Measurements from ENCODE around the gene HOXA10.

Gene HOXA10

DNA sequence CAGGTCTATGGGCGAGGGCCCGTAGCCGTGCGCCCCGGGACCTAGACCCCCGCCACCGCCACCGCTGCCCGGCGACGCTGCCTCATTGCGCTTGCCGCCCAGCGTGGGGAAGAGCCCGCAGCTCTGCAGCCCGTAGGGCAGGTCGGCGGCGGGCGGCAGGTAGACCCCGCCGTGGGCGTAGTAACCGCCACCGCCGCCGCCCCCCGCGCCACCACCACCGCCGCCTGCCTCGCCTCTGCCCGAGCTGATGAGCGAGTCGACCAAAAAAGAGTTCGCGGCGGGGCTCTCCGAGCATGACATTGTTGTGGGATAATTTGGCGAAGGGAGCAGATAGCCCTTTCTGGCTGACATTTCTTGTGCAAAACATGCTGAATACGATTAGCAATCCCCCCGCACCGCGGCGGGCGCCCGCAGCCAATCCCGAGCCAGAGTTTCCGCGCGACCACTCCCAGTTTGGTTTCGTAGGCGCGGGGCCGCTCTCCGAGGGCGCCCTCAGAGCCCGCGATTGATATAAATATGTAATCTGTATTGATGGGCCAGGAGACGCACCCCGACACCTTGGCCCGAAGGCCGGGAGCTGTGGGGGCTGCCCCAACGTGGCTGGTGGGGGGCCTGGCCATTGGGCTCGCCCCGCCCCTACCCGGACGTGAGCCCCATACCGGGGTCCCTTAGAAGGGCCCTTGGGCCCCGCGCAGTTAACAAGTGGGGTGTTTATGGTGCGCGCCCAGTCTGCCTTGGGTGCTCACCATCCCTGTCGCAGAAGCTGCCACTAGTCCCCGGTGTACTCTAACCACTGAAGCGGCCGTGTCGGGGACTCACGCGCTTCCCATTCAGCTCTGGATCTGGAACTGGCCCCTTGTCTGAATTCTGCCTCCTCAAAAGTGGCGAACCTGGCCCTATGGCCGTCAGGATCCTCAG is at the start of gene HOXA10:
TSS of gene HOXA10 (minus strand) at position 365 of the 918 bp plus-strand sequence. CDS start at position 351, 14 bp downstream.
- in situ Hi-C loops (cut with MboI; ENCODE audit: low sequenced_read_pairs), result no loop called here

DNA sequence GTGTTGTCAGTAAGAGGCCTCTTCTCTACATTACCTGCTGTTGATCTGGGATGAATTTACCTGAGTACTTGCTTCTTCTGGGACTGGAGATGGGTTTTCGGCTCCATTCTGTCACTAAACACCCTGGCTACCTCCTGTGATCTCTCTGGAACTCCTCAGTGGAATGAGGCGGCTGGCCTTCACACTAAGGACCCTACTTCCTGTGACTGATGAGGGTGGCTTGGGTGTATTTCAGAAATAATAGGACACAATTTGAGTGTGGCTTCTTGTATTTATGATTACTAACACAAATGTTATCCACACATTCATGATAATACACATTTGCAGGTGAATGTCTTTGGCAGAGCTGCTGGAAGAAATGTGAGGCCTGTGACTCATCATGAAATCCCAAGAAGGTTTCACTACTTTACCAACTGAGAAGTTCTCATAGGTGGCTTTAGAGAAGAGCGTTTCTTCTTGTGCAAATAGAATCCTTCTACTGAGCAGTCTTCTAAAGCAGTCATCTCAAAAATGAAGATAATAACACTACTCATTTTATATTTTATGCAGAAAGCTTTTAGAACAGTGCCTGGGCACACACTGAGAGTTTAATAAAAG is 47.2 kb upstream of the HOXA10 start:
- in situ Hi-C loops (cut with MboI; ENCODE audit: low sequenced_read_pairs), result no loop called here

DNA sequence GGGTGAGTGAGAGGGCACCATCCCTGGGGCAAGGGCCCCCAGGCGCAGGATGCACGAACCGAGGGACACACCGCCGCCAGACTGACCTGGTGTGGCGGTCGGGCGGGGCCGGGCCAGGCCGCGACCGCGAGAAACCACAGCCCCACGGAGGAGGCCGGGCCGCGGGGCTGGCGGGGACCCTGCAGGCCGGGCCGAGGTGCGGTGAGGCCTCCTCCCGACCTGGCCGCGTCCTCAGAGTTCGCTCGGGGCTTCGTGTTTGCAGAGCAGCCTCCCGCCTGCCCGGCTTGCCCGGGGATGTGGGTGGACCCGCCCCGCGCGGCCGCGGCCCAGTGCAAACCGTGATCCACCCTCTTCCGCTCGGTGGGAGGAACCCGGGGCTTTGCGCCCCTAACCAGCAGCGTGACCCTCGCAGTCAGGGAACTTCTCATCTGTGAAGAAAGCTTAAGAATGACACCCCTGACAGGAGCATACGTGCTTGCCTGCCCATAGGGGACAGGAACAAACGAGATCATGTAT is 46.4 kb upstream of the HOXA10 start:
- in situ Hi-C loops (cut with MboI; ENCODE audit: low sequenced_read_pairs), result no loop called here

DNA sequence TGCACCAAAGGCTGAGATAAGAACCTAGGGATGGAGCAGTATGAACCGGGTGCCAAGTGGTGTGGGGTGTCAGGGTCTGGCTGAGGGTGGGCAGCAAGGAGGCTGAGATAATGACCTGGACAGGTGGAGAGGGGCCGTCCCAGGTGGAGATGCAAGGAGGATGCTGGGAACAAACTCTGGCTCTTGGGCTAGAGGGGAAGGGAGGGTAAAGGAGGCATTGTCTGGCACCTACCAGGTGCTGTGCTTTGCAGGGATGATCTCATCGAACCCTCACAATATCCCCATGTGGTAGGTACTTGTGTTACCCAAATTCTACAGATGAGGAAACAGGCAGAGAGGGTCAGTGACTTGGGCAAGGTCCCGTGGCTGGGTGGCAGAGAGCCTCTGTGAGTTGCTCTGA is 45.7 kb upstream of the HOXA10 start:
- in situ Hi-C loops (cut with MboI; ENCODE audit: low sequenced_read_pairs), result no loop called here

DNA sequence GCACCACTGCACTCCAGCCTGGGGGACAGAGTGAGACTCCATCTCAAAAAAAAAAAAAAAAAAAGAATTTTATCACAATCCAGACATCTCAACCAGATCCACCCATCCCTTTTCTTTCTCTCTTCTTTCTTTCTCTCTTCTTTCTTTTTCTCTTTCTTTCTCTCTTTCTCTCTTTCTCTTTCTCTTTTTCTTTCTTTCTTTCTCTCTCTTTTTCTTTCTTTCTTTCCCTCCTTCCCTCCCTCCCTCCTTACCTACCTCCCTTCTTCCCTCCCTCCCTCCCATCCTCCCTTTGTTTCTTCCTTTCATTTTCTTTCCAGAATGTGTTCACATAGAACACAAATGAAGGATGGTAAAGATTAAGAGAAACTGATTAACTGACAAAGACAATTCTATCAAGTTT is 43.8 kb upstream of the HOXA10 start:
- in situ Hi-C loops (cut with MboI; ENCODE audit: low sequenced_read_pairs), result no loop called here

DNA sequence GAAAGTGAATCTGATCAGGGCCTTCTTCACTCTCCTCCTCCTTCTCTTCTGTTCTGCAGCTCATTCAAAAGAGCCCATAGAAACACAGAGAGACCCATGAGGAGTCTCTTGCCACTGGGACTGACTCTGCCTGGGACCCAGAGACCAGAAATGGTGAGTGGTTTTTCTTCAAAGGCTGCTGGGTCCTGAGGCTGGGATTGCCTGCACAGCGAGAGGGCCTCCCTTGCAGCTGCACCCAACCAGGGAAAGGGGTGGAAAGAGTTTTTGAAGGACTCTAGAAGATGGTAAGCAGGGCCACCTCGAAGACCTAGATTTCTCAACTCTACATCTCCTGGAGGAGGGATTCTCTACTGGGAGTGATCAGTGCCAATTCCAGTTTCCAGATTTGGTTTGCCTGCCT is 41.2 kb upstream of the HOXA10 start:
- in situ Hi-C loops (cut with MboI; ENCODE audit: low sequenced_read_pairs), result no loop called here

DNA sequence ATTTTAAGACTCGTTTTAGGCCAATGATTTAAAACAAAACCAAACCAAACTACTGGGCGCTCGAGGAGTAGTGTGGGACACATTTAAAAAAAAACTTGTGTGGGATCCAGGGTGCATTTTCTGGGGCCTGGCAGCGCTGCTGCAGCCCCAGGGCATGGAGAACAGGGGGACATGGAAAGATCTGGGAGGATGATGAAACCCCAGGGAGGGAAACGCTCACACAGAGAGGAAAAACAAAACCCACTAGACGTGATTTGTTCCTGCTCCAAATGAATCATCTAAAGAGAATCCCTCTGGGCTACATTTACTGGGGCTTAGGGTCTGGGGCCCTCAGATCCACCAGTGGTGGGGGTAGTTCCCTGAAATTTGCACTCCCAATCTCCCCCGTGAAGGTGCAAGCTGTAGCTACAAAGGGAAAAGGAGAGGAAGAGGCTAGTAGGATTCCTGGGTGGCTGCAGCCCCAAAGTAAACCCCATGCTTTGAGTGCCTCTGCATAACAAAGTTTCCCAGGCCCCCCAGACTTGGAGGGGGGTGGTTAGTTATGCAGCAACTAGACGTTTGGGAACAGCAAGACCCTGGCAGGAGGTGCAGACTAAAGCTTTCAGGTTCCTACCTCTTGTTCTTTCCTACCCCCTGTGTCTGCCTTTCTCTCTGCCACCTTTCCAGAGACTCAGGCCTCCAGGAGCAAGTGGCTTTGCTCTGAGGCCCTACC is 40.3 kb upstream of the HOXA10 start:
- in situ Hi-C loops (cut with MboI; ENCODE audit: low sequenced_read_pairs), result no loop called here

DNA sequence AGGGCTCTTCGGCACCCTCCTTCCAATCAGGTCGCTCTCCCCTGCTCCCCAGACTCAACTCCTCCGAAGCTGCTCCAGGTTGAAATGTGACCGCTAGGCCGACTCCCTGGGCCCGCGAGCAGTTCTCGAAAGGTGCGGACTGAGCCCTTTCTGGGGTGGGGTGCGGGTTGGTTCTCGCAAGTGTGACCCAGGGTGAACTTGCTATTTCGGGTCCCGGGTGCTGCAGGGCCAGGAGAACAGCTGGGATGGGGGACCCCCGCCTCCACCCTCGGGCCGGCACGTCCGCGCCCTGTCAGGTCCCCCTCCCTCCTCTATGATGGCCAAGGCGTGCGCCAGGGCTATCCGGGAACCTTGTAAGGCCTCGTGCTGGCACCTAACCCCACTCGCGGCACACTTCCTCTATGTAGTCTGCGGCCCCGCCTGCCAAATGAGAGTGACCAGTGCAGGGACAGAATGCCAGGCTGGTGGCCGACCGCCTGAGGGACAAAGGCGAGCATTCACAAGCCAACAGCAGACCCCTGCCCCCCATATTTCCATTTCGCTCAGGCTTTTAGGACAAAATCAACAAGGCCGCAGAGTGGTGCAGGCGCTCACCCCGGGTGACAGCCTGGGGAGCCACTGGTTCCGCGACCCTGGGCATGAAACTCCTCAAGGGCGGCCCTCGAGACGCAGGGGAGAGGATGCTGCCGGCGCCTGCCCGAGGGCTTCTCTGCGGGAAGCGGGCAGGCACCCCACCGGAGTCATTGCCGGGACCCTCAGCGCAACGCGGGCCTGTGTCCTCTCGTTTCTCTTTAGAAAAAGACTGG is 39.5 kb upstream of the HOXA10 start:
- in situ Hi-C loops (cut with MboI; ENCODE audit: low sequenced_read_pairs), result no loop called here

DNA sequence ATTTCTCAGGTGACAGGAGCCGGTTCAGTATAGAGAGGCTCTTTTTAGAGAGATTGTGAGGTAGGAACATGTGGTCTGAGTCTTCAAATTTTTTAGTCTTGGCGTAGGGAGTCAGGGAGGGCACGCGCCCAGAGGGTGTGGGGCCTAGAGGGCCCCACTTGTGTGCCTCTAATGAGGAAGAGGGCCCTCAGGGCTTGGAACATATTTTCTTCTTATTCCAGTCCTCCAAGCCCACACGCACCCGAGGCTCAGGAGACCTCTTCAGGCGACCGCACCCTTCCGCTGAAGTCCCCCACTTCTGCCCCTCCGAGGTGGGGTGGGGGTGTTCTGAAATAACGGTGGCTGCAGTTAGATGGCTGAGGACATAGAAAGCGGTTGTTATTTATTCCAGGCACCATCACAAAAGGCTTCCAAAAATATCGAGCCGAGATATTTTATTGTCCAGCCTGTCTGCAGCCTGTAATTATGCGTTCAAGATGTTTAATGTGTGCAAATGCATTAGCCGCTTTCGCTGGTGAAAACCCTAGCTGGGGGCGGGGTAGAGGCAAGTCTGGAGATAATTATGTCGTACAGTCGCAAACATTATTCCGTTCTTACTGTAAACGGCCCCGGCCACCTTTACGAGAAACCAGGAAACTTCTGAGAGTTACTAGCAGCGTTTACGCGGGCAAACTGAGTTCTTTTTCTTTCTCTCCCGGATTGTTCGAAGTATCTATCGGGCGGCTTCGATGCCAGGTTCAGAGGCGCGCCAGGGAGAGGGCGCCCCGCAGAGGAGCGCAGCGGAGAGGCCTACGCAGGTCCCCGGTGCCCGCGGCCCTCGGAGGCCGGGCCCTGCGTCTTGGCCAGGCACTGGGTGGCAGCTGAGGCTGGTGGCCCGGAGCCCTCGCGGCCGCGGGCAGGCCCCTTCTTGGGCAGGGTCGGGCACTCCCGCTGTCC is 38.6 kb upstream of the HOXA10 start:
- in situ Hi-C loops (cut with MboI; ENCODE audit: low sequenced_read_pairs), result no loop called here

DNA sequence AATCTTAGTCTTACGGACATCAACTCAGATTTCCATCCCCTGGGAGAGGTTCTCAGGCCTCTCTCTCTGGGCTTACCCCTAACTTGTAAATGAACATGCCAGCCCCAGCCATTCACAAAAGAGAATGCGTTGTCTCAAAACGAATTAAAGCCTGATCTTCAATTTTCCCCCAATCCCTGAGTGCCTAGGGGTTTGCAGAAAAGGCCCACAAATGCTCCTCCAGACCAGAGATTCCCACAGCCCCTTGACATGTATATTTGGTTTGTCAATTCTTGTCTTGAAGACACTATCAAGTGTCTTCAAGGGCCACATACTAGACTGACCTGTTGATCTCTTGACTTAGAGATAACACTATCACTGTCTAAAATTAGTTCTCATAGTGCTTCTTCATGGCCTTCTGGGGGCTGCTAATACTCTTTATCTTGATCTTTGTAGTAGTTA is 37.7 kb upstream of the HOXA10 start:
- in situ Hi-C loops (cut with MboI; ENCODE audit: low sequenced_read_pairs), result no loop called here

DNA sequence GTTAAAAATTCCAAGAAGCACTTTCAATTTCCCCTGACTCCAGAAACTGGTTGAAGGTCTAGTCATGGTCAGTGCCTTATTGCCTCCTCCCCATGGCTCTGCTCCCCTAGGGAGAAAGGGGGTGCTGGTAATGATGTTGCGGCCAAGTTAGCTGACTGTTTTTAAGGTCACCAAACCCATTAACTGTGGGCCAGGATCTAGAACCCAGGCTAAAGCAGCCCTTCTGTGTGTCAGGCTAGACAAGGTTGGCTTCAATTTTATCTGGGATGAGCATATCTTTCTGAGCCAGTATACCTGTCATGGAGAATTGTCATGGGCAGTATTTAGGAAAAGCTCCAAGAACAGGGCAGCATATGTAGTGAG is 36.9 kb upstream of the HOXA10 start:
- in situ Hi-C loops (cut with MboI; ENCODE audit: low sequenced_read_pairs), result no loop called here

DNA sequence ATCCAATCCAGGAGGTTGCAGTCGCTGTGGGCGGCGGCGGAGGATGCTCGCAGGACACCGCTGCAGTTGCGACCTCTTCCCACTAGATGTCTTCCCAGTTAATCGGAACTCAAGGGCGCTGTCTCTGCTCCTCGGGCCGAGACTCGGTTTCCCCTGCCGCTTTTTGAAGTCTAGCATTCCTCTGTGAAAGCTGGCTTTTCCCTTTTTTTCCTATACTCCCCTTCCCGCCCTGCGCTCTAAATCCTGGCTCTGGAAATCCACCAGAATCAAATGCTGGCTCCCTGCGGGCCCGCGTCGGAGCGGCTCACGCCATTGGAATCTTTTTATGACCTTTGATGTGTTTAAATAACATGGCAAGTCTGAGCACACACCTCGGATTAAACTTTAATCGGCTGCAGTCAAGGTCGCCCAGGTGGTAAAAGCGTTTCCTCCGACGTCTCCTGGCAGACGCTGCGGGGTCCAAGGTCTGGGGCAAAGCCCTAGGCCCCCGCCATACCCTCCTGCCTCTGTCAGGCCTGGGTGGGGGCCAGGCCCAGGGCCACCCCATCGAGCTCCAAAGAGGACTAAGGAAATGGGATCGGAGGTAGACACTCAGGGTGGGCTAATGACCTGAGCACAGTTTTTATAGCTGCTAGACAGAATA is 36.4 kb upstream of the HOXA10 start:
- in situ Hi-C loops (cut with MboI; ENCODE audit: low sequenced_read_pairs), result no loop called here

DNA sequence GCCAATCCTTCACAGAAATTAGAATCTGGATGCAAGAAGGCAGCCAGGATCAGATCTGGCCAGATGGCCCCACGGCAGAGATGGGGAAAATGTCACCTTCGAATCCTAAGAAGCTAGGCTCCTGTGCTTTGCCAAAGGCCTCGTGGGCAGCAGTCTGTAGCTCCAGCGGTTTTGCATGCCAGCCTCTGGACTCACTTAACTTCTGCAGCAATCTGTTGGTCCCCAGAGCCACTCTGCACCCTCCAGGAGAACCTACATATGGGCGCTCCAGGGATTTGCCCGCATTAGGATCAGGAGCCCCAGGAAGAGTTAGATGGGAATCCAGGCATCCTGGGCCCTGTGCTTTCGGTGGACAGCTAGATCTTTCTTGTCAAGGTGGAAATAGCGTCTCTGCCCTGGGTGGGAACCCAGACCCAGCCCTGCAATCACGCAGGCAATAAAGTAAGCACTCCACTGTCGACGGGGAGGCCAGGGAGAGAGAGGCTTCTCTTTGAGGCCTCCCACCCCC is 35.9 kb upstream of the HOXA10 start:
- in situ Hi-C loops (cut with MboI; ENCODE audit: low sequenced_read_pairs), result loop anchor here (10.0 kb wide), 1 partner anchor 365 kb away; no protein-coding TSS in a partner anchor

DNA sequence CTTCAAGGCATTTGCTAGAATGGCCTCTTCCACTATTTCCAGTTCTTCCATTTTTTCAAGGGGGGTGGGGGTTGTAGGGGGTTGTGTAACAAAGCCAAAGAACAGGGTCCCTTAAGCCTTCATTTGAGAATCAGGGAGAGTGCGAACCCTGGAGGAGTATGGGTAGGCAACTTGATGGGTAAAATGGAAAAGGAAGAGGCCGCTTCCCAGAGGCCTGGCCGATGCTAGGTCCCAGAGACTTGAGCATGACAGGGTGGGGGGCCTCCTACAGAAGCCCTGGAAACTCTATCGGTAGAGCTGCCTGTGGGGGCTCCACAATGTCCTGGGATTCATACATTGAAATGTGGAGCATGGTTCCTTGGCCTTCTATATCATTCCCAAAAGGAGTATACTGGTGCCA is 34.9 kb upstream of the HOXA10 start:
- in situ Hi-C loops (cut with MboI; ENCODE audit: low sequenced_read_pairs), result loop anchor here (10.0 kb wide), 1 partner anchor 366 kb away; no protein-coding TSS in a partner anchor

DNA sequence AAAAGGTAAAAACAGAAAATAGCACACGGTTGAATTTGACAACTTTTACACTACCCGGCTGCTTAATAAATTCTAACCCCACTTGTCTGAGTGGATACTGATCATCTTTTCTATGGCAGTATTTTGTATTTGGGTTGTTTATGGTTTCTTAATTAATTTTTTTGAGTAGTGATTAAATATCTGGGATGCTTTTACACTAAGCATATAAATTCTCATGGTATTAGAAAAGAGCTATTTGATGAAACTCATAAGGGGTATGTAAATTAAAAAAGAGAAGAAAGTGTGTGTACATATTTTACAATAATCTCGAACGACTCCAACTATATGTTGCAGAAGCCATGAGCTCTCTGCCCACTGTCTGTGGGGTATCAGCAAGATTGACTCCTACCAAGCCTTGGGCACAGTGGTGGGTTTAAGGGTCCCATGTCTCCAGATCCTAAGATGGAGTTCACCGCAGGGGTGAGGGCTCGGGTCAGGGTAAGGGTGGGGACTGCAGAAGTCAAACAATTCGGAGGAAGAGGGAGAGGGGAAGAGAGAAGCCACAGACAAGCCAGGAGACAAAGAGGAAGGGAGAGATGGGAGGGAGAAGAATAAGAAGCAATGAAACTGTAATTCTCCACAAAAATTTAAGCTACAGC is 33.3 kb upstream of the HOXA10 start:
- in situ Hi-C loops (cut with MboI; ENCODE audit: low sequenced_read_pairs), result loop anchor here (10.0 kb wide), 1 partner anchor 367 kb away; no protein-coding TSS in a partner anchor

DNA sequence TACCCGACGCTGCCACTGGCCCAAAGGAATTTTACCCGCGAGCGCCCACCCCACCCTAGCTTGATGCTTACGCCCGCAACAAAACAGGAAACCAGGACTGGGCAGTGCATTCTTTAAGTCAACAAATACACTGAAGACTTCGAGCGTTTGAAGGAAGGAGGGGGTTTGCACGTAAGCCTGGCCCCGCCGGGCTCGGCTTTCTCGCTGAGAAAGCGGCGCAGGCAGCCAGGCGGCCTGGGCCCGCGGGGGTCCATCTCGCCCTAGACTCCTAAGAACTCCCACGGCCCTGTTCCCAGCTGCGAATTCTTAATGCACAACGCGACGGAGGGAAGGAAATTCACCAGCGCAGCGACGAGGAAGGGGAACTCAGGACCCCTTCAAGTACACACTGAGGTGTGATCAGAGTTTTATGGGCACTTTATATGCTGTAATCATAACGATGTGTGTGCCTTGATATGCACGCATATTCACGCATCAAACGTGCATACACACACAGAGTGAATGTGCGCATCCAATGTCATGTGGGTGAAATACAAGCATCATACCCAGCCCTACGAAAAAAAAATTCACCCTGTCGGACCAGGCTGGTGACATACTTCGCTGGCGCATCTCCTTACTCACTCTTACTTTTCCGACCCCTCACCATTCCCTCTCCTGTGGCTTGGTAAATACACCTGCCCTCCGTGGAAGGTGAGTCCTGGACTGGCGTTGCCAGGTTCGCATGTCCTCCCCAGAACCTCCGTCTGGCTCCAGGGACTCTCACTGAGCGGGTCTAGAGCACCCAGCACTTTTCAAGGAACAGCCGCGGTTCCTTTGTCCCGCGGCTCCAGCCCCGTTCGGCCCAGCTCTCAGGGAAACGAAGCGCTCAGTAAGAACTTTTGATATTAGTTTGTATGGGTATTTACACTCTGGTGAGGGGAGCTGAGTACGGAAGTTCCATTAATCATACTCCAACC is 31.5 kb upstream of the HOXA10 start:
- in situ Hi-C loops (cut with MboI; ENCODE audit: low sequenced_read_pairs), result loop anchor here (10.0 kb wide), 1 partner anchor 369 kb away; no protein-coding TSS in a partner anchor

DNA sequence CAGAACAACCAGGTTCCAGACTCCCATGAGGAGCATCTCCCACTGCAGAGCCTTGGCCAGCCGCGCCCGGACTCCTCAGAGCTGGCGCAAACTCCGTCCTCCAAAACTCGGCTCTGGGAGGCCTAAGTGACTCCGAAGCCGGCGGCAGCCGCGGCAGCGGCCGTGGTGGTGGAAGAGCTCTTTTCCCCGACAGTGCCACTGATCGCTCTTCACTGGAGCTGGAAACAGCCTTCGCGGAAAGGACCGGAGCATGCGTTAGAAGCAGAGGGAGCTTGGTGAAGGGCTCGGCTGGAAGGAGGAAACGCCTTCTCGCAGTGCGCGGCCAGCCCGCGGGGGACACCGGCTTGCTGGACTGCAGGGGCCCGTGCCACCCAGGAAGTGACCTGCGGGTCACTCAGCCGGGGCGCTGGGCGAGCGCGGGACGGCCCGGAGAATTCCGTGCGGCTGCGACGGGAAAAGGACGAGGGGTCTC is 30.8 kb upstream of the HOXA10 start:
- in situ Hi-C loops (cut with MboI; ENCODE audit: low sequenced_read_pairs), result loop anchor here (10.0 kb wide), 1 partner anchor 370 kb away; no protein-coding TSS in a partner anchor
